GM18907 (cell line): ENCODE data around the gene SCTR.
A peak's percentile ranks its signal among the peaks of the same experiment; 100 is the strongest.

Experiments
- ATAC-seq: cut with Tn5 transposase; IDR thresholded peaks from one replicate; pipeline ENCODE4 v1.9.1; 2021; ENCODE audit warnings: mild to moderate bottlenecking, moderate library complexity; ENCODE audit not compliant: unreplicated experiment

SCTR gene

DNA sequence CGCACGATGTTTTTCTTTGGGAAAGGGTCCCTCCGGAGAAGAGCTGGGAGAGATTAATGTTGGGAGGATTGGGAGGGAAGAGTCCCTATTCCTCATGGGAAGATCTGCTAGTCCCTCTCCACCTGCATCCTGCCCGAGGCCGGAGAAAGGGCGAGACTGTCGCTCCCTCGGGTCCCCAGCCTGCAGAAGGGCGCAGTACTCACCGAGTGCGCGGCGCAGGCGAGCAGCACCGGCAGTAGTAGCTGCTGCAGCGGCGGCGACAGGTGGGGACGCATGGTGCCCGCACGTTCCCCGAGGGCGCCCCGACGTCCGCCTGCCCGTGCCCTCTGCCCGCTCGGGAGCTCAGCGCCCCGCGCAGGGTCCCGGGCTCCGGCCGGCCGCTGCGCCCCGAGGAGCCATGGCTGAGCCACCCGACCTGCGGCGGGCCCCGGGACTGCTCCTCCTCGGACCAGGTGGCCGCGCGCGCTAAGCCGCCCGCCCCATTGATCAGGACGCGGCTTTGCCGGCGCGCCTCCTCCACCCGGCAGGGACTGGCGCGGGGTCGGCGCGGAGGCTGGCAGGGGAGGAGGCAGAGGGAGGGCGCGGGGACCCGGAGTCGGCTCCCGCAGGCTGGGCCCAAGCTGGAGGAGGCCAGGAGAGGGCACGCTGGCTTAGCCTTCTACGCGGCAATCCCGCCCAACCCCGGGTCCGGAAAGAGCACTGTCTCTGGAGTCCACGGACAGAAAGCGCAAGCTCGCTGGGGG lies at the start of gene SCTR:
Gene SCTR (minus strand): TSS at position 532 of the 743 bp plus-strand sequence. CDS start 257 bp downstream, at position 275.
- no peak for ATAC-seq

- ATAC-seq = no peak
These were observed 43.0 kb upstream of the SCTR start for GRCh38 chr2:119567292-119567691.

GRCh38 chr2:119565481-119565880 lies 41.2 kb upstream of the SCTR start:
- ATAC-seq = no peak

DNA sequence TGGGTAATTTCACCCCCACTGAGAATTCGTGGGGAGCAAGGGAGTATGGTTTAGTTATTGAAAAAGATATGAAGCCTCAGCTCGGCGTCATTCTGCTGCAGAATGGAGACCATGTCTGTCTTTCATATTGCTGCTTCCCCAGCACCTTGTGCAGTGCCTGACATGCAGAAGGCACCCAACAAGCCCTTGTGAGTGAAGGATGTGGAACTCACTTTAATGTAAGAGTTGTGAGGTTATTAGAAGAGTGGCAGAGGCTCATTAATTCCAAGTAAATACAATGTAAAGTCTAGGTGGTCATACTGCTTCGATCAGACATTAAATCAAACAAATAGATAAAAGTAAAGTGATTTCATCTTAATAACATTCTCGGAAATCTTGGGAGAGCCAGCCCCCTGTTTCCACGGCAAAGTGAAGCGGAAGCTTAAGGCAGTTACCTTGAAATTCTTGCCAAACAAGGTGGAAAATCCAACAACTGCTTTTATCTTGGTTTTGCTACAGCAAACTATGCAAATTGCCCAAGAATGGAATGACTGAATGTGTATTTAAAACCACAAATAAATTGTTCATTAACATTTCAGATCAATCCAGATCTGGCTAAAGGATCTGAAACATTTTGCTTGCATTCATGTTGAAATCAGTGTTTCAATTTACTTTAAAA lies 29.5 kb upstream of the SCTR start:
- ATAC-seq = no peak

DNA sequence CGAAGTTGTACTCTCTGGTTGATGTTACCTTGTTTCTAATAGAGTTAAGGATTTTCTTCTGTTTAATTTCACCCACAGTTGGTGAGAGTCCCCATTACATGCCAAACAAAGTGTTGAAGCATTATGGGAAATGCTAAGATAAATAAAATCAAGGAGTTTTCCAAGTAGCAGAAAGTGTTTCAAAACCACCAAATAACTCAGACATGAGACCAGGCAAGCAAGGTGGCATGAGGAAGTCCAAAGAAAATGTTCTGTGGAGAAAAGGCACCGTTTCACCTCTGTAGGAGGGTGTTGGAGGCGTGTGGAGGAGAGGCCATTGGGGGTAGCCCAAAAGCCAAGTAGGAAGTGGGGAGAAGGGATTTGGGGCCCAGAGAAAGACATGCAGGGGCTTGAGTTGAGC lies 28.6 kb upstream of the SCTR start:
- ATAC-seq = no peak

DNA sequence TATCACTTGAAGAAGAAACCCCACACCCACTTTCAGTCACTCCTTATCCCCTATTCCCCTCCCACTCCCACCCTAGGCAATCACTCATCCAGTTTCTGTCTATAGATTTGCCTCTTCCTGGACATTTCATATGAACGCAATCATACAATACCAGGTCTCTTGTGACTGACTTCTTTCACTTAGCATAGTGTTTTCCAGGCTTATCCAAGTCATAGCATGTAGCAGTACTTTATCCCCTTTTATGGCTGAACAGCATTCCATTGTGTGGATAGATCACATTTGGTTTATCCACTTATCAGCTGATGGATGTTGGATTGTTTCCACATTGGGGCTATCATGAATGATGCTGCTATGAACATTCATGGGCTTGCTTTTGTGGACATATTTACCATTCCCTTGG lies 26.6 kb upstream of the SCTR start:
- ATAC-seq = no peak

DNA sequence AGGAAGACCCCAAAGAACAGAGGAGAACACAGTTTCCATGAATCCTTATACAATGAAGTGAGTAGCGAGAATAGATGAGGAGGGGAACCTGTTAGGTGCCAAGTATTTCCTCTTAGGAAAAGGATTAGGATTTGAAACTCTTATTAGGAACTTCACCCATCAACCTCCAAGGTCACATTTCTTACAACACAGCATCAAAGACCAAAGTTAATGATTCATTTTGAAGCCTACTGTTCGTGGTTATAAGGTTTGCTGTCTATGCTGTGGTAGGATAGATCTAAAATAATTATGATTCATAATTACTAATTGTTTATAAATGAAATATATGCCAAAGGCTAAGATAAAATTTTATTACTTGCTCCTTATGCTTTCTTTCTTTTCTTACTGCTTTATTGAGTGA lies 26.1 kb upstream of the SCTR start:
- ATAC-seq = no peak

DNA sequence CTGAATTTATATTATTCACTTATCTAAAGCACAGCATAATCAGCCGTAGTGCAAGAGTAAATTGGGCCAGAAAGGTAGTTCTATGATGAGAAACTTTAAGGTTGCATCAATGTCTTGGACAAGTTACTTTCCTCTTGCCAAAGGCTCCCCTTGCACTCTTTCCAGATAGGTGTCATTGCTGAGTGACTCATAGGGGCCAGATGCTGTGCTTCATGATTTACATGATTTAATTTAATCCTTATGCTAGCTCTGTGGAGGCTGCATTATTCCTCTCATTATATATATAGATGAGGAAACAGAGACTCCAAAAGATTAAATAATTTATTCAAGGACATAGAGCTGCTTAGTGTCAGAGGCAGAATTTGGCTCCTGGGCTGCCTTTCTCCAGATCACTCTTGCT lies 25.0 kb upstream of the SCTR start:
- no peak for ATAC-seq

GRCh38 chr2:119548516-119549120 lies 24.3 kb upstream of the SCTR start:
- no peak for ATAC-seq

DNA sequence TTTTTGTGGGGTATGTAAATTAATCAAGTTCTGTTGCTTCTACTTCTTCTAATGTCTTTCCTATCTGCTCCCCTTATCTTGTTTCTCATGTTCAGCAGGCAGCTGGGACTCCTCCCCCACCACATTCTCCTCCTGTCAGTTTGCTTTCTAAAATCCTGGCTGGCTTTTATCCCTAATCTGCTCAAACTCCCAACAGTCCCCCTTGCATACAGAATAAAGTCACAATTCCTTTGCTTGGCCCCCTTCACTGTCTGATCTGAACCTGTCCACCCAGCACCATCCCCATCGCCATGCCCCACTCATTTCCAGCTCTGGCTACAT lies 22.1 kb upstream of the SCTR start:
- no peak for ATAC-seq

GRCh38 chr2:119545754-119546446 lies 21.6 kb upstream of the SCTR start:
- ATAC-seq = no peak

GRCh38 chr2:119544939-119545475 lies 20.7 kb upstream of the SCTR start:
- no peak for ATAC-seq

DNA sequence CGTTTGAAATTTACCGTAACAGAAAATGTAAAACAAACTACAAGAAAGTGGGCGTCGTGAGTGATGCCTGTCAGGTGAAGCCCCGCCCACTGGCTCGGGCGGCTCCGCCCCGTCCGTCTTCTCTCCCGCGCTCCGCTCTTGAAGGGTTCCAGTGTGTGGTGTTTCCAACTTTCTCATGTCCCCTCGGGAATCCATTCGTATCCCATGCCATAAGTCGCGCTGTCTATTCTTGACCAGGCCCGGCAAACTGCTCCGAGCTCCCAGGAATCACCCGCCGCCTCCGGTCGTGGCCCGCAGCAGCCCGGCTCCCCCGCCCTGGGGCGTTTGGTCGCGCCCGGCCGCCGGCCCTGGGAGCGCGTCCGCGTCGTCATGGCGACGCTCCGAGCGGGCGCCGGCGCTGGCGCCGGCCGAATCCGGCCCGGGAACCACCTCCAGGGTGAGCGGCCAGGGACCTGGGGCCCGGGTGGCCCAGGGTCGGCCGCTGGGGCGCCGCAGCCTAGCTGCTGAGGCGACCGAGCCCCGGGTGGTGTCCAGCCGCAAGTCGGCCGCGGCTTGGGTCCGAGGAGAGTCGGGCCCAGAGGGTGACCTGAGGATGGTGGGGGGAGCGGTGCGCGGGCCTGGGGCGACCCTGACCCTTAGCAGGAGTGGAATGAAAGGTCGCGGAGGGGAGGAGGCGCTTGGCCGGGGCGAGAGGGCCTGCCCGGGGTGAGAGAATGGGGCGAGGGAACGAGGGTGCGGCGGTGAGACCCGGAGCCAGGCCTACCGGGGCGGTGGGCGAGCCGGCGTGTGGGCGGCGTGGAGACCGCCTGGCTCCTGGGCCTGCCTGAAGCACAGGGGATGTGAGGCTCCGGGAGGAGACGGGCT lies 20.0 kb upstream of the SCTR start, which contains the start of gene CFAP221:
Gene CFAP221 (plus strand): TSS at position 375 of the 864 bp plus-strand sequence. CDS start 1,683 bp downstream, outside the sequence.
- peak; percentile 87 for ATAC-seq

DNA sequence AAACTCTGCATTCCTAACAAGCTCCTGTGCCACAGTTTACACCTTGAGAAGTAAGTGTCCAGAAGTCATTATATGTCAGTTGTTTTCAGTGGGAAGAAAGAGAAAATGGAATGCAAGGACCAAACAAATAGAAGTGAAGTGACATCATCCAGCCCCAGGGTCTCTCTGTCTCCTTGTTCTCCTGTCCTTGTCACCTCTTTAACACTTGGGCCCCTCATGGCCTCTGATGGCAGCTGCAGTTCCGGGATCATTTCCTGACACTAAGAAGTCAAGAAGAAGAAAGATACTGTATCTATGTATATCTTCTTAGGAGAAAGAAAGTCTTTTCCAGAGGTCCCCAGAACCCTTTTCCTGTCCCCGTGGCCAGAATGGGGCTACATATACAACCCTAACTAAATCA lies 17.2 kb upstream of the SCTR start:
- ATAC-seq = no peak

DNA sequence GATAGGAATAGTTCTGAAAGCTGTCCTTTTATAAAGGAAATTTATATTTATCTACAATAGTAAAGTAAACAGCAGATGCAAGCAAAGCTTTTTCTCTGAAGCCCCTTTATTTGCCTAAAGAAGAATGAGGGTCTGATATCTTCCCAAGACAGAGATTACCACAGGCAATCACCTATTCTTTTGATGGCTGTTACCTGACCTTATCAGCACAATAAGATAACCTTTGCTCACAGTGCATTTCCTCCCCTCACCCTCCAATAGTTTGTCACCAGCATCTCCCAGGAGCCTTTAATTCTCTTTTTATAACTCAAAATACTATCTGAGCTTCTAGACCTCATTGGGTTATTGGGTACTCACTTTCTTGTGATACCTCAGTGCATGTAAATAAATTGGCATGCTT lies 13.5 kb upstream of the SCTR start:
- no peak for ATAC-seq

GRCh38 chr2:119536707-119537106 lies 12.4 kb upstream of the SCTR start:
- ATAC-seq = no peak

- ATAC-seq = no peak
These were observed 11.9 kb upstream of the SCTR start for GRCh38 chr2:119536211-119536610.

GRCh38 chr2:119533560-119533959 lies 9.3 kb upstream of the SCTR start:
- ATAC-seq = no peak

- ATAC-seq = no peak
These were observed 7.0 kb upstream of the SCTR start for GRCh38 chr2:119531292-119531691.

DNA sequence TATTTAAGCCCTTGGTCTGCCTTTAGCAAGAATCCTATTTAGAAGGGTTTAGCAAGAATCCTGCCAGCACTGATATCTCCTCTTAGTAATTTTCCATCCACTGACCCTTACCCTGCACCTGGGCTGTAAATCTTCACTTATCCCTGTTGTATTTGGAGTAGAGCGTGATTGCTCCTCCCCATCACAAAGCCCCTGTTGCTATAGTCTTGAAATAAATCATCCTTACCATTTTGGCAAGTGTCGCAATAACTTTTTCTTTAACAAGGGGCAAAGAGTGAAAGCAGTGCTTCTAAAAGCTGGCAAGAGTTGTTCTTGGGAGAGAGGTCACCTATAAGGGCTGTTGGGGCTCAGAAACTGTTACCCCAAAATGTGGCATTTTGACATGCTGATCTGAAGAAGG lies 3.7 kb upstream of the SCTR start:
- no peak for ATAC-seq
